ENCODE measurements around the gene GPR63.

The GPR63 gene

GRCh38 chr6:96761794-96762193, 75.5 kb downstream of the GPR63 start:
- no peak for DNase-seq (ENCODE audit: extremely low read depth in 1 of 2, low read depth in 1 of 2)

GRCh38 chr6:96760153-96760687, 77.1 kb downstream of the GPR63 start:
- DNase-seq (ENCODE audit: extremely low read depth in 1 of 2, low read depth in 1 of 2) = no peak

- no peak for DNase-seq (ENCODE audit: extremely low read depth in 1 of 2, low read depth in 1 of 2)
Observed at GRCh38 chr6:96755096-96755495, 82.2 kb downstream of the GPR63 start.

GRCh38 chr6:96749891-96750290, 87.4 kb downstream of the GPR63 start:
- DNase-seq (ENCODE audit: extremely low read depth in 1 of 2, low read depth in 1 of 2) = no peak
